Right hindlimb (tissue), 1 donor: ENCODE data around the gene LLPH.
A peak's percentile ranks its signal among the peaks of the same experiment; 100 is the strongest.

Experiments used
- DNase-seq: peaks from one replicate; pipeline ENCODE4 v3.0.0-alpha.2; 2018

LLPH gene

DNA sequence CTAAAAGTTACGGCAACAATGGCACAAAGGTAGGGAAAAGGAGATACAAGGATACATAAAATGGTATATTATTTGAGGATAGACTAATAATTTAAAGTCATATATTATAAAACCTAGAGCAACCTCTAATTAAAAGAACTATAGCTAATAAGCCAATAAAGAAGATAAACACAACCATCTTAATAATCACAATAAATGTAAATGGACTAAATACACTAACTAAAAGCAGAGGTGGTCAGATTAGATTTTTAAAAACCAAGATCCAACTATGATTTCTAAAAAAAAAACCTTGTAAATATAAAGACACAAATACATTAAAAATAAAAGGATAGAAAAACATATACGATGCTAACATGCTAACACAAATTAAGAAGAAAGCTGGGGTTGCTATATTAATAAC is 10.7 kb upstream of the LLPH start:
- no peak for DNase-seq

DNA sequence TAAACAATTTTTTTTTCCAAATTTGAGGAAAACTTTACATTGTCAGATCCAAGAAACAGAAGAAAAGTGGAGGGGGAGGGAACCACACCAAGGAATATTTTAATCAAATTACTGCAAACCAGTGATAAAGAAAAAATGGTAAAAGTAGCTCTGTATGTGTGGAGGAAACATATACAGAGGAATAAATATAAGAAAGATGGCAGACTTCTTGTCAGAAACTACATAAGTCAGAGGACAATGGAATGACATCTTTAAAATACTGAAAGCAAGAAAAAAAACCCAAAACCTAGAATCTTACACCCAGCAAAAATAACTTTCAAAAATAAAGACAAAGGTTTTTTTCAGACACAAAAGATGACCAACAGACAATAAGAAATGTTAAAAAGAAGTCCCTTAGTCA is 10.2 kb upstream of the LLPH start:
- DNase-seq: no peak

DNA sequence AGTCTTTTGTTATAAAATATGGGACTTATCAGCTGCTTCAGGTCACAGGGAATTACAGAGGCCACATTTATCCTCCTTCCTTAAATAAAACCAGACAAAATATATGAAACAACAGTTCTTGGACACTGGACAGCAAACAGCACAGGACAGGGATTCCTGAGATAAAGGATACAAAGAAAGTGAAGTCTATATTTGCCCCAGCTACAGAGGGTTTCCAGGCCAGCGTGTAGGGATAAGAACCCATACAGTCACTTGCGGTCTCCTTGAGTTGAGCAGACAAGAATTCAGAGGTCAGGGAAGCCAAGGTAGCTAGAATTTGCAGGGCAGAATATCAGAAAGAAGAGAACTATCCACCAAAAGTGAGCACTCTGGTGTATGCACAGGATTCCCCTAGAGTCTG is 8.8 kb upstream of the LLPH start:
- no peak for DNase-seq

DNA sequence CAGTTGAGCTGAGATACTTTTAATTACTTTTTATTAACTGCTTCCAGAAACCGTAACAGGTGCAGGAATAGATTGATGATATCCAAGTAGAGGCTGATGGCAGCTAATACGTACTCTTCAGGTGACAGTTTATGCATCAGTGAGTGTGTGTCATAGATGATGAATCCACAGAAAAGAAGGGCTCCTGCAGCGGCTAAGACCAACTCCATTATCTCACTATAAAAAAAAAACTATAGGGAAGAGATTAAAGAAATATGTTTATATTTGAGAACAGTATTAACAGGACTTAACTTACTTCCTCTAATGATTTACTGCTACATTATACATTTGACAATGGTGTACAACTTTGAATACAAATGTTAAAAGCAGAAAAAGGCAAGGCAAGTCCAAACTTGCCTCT is 7.4 kb upstream of the LLPH start:
- DNase-seq: no peak

DNA sequence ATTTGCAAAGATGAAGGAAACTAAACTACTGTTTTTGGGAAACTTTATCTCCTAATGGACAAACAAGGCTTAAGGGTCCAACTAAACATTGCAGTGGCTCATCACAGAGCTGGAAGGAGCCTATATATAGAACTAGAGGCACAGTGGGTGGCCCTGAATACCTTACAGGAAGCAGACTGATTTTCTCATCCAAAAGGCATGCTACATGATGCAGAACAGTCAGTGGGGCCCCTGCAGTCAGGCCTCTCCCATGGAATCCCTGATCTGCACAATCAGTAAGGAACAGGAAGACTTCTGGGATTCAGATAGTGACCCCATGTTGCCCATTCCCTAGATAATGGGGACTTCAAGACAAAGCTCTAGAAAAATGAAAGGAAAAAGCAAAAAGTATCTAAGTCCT is 1.9 kb upstream of the LLPH start:
- DNase-seq: no peak

DNA sequence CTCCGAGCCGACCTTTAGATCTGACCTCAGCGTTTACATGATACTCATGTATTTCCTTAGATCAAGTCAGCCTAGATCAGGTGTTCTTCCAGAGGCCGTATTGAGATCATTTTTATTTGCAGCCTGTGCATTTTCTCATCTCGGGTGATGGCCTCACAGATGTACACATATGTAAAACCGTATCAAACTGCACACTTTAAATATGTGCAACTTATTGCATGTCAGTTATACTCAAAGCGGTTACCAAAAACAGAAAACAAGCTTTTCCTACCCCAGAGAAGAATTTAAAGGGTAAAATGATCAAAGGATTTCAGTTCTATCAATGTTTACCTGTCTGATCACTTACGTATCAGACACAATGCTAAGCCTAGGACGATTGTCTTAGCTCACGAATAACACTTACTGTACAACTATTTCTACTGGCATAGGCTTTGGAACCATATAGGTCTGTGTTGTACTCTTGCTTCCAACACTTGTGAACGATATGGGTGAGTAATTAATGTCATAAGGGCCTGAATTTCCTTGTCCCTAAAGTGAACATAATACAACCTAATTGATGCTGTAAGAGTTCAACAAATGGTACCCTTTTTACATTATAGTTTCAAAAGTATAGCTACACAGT is 628 bp upstream of the LLPH start:
- DNase-seq: no peak

DNA sequence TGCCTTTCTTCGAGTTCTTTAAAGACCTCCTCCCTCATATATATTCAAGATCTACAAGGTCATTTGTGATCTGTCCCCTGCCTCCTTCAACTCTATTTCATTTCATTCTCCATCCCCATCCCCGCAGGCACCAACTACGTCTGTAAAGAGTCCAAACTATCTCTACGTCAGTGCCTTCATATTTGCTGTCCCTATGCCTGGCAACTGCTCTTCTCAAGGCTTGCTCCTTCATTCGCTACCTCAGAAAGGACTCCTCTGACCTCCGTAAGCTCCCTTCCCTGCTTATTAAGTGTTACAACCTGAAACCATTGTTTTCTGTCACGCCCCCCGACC is 650 bp downstream of the LLPH start:
- DNase-seq: no peak

DNA sequence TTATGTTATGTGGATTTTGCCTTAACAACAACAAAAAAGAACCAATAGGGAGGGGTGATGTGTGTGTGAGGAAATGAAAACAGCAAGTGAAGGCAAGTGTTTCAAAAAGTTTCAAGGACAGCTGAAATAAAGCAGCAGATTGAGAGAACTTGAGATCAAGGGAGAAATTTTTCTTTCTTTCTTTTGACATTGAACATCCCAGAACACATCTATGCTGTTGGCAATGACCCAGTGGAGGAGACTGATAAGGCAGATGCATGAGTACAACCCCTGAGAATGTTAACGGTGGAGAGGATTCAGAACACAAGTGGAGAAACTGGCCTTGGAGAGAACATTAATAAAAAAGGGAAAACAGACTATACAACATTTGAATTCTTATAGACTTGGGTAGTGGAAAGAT is 2.9 kb downstream of the LLPH start:
- DNase-seq: no peak

DNA sequence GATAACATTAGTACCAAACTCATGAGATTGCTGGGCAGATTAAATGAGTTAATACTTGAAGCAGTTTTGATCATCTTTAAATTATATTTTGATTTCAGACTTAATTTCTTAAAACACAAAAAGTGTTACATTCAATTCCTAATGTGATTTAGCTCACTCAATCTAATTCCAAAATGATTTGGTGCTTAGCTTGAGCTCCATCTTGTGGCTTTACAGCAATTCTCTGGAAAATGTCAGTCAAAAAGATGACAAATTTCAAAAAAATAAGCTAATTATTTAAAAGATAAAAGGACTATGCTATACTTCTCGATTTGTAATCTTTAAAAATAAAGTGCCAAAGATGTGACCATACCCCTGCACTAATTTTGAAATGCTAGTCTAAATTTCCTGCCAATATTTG is 10.1 kb downstream of the LLPH start:
- DNase-seq: no peak

DNA sequence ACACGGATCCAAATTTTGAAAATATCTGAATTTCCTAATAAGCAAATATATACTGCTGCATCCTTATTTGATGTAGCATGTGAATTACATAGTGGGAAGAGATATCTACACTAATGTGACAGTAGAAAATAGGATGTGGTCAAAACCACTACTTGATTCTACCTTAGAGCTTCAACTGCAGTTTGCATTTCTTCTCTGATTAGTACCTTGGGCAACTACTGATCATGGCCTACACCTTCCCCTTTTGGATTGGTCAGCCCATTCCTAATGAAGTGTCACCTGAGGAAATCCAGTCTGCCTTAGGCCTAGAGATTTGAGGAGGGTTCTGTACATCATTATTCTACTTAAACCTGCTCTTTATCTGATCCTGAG is 10.7 kb downstream of the LLPH start:
- no peak for DNase-seq

DNA sequence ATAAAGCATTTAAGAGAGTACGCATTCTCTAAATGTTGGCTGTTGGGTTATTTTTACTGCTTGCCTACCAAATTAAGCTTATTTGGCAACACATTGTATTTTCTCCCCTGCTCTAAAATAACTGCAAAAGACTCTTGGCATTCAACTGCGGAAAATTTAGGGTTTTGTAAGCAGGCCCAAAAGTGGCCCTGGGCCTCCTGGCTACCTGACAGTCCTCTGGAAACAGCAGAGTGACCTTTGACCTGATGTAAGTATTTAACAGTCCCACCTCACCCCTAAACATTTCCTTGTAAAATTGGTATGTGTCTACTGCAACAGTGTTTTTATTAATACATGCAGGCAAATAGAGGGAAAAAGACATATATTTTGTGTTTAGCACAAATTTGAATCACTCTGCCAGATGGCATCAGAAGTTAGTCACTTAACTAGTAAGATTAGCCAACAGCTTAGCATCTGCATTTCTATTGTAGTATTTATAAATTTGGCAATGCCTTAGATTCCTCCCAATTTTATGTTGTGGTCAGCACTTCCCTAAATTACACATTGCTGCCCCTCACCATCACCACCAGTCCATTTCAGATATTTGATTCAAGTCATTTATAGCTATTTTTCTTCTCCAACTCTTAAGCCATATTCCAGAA is 11.2 kb downstream of the LLPH start:
- DNase-seq: no peak

DNA sequence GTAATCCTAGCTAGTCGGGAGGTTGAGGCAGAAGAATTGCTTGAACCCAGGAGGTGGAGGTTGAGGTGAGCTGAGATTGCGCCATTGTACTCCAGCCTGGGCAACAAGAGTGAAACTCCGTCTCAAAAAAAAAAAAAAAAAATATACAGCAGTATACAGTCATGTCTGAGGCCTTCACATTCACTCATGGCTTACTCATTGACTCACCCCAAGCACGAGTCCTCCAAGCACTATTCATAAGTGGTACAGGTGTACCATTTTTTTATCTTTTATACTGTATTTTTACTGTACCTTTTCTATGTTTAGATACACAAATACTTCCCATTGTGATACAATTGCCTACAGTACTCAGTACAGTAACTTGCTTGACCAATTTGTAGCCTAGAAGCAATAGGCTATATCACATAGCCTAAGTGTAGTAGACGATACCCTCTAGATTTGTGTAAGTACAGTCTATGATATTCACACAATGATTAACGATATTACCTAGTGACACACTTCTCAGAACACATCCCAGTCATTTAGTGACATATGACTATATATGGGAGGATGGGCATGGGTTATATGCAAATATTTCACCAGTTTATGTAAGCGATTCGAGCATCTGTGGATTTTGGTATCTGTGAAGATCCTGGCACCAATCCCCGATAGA is 12.2 kb downstream of the LLPH start:
- no peak for DNase-seq

DNA sequence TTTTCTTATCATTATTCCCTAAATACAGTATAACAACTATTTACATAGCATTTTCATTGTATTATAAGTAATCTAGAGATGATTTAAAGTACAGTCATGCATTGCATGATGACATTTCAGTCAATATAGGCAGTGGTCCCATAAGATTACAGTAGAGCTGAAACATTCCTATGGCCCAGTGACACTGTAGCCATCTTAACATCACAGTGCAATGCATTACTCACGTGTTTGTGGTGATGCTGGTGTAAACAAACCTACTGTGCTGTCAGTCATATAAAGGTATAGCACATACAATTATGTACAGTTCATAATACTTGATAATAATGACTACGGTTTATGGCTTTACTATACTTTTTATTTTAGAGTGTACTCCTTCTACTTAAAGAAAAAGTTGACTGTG is 13.3 kb downstream of the LLPH start:
- DNase-seq: no peak

DNA sequence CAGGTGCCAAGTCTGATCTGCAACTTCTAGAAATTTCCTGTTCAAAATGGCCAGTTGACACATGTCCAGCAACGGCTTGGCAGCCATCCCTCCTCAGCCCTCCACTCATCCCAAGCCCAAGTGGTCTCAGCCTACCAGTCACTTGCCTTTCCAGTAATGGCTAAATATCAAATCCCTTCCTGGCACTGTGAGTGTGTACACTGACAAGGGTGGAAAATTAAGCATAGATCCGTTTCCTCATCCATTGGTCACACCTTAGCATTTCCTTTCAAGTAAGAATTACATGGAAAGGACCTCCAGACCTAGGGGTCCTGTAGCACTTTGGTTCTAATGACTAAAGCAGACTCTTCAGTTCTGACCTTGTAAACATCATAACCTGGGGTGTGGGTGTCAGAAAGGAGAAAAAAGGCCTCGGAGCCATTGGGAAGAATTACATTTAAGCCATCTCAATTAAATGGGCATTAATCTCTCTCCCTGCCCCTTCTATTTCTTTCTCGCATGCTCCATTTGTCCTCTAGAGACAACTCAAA is 15.4 kb downstream of the LLPH start:
- peak; percentile 30 for DNase-seq

DNA sequence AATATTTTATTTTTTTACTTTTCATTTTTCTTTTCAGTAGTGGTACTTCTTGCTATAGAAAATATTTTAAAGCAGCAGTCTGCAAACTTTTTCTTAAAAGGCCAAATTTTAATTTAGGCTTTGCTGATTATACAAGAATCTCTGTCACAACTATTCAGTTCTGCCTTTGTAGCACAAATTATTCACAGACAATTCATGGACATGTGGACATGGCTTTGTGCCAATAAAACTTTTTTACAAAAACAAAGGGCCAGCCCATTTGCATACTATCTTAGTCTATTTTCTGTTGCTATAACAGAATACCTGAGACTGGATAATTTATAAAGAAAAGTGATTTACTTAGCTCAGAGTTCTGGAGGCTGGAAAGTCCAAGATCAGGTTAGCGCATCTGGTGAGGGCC is 17.1 kb downstream of the LLPH start:
- DNase-seq: no peak

DNA sequence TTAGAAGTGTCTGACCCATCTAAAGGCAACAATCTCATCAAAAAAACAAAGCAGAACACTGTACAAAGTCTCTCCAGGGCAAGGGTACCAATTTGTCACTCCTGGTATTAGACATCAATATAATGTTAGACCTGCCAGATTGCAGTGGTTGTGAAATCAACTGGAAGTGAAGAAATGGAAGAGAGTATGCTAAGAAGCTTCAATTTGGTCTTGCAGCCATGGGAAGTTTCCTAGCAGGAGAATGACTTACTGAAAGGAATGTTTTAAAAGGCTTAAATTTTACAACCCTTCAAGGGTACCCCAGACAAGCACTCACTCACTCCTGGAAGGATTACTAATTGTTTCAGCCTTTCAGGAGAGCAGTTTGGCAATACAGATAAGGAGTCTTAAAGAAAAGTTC is 18.9 kb downstream of the LLPH start:
- no peak for DNase-seq

DNA sequence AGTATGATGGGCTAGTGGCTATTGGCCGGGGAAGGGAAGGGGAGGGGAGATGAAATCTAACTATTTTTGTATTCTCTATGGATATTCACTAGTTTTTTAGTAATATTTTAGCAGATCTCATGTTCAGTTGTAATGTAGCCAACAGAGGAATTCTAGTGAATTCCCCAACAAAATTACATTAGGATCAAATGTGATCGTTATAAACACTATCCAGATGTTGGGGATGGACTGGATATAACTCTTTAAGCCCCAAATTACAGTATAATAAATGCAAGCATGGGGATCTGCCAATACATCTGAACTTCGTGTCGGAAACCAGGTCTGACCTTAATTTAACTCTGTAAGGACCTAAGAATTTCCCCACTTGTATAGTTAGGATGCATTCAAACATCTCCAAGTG is 21.5 kb downstream of the LLPH start:
- no peak for DNase-seq

DNA sequence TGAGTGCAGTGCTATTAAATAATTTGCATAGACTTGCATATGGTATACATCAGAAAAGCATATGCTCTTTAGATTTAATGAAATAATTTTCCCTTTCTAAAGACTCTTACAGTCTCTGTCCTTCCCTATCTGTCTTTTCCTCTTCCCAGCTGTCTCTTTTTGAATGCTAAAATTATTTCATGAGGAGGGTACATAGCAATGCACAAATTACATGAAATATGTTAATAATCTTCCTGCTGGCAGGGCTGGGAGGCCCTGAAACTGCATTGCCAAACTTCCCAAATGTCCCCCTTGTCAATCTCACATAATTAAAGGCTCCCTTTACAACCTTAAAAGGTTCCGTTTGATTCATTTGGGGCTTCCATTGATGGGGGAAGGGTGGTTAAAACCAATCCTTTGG is 22.2 kb downstream of the LLPH start:
- DNase-seq: no peak

DNA sequence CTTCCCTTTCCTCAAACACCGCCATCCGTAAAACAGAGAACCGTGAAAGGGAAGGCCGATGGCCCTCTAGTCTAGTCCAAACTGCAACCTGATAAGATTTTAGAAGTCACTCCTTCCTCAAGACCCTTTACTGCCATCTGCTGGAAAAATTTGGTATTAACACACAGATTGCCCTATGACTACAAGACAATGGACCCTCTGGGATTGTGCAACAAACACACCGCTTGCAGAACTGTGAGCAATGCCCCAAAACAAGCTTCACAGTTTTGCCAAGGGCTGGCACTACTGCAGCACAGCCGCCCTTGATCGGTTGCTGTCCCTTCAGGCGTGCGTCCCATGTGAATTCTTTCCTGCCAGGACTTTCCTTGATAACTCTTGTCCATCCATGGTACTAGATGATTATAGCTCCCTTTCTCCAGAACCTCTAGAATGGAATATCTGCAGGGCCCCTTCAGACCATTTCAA is 23.1 kb downstream of the LLPH start:
- peak; percentile 52 for DNase-seq

DNA sequence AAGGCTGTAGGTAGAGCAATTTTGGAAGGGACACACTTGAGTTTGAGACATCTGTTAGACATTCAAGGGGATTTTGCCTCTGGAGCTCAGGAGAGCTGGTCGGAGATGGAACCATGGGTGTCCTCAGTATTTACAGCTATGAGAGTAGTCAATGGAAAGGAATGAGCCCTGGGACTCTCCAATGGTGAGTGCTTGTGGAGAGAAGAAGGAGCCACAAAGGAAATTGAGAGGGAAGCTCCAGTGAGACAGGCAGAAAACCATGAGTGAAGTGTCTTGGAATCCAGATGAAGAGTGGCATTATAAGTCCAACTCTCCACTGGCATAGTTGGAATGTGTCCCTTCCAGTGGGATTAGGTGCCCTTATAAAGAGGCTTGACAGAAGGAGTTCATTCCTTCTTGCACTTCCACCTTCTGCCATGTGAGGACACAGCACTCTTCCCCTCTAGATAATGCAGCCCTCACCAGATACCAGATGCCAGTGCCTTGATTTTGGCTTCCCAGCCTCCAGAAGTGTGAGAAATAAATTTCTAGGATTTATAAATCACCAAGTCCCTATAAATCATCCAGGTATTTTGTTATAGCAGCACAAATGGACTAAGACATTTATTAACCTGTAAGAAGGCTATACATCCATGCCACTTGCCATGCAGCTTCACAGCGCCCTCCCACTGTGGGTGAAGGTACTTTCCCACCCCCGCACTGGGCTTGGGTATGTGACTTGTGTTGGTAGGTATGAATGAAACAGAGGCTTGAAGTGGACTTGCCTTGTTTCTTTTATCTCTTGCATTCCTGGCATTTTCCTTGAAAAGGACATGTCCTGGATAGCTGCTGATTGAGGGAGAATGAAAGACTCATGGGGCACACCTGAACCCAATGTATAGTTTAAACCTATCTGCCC is 27.3 kb downstream of the LLPH start:
- DNase-seq: no peak

DNA sequence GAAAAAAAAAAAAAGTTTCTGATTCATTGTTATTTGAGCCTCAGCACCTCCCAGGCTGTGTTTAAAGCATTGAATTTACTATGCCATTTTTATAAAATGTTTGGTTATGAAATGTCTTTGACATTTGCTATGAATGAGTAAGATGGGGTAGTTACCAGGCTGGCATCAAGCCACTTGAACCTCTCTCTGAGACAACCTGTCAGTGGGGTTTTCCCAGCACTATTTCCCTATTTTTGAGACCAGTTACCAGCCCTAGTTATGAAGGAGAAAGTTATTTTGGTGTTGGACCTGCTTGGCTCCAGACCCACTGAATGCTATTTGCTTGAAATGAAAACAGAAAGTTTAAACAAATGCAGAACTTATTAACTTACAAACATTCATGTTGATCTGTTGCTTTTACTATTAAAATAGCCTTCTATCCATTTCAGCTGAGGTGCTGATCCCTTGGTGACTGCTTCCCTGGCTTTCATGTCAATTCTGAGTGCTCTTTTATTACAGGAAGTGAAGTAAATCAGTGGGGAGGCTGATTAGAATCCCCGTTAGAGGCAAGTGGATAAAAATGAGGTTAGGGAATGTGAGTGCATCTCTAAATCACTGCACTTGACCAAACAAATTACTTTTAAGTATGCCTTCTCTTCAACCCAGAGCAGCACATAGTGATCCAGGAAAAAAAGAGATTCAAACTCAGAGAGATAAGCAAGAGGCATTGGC is 37.8 kb downstream of the LLPH start:
- DNase-seq: no peak

DNA sequence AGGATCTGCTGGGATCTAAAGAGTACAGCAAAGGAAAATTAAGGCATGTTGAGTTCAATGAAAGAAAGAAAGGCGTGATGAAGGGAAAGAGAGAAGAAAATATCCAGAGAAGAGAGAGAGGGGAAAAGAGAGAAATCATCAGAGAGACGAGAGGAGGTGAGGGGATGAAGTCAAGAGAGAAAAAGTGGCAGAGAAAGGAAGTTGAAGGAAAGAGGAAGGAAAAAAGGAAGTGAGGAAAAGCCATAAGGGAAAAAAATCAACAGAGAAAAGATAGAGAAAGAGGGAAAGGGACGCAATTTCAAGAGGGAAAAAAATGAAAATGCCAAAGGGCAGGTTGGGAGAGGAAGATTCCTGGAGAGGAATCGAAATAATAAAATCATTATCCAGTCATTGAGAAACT is 40.4 kb downstream of the LLPH start:
- DNase-seq: no peak
